HTERT RPE-1 (cell line): ENCODE measurements around the gene MYOM1.

Experiments used
- in situ Hi-C: fragments of 300-500 bp; cut with MboI; formaldehyde crosslinking; loops from 4 replicates; pipeline ENCODE4 v1.14.3; 2020; ENCODE audit warnings: low sequenced_read_pairs

Gene MYOM1

GRCh38 chr18:3219631-3220335, at the start of gene MYOM1:
TSS of gene MYOM1 (minus strand) at chr18:3219968. CDS start at chr18:3215223, 4,745 bp downstream.
- in situ Hi-C loops, result no loop called here

GRCh38 chr18:3269241-3269913, 49.6 kb upstream of the MYOM1 start:
- in situ Hi-C loops, result no loop called here

GRCh38 chr18:3268306-3268705, 48.5 kb upstream of the MYOM1 start:
- in situ Hi-C loops, result no loop called here

- in situ Hi-C loops, result no loop called here
Measured at GRCh38 chr18:3266062-3266608, 46.4 kb upstream of the MYOM1 start.

GRCh38 chr18:3265564-3266033, 45.8 kb upstream of the MYOM1 start:
- in situ Hi-C loops, result no loop called here

GRCh38 chr18:3264362-3264761, 44.6 kb upstream of the MYOM1 start:
- in situ Hi-C loops, result no loop called here

GRCh38 chr18:3263132-3263700, 43.4 kb upstream of the MYOM1 start:
- in situ Hi-C loops, result no loop called here

- in situ Hi-C loops, result no loop called here
Measured at GRCh38 chr18:3262234-3263131, 42.7 kb upstream of the MYOM1 start.

- in situ Hi-C loops, result no loop called here
Measured at GRCh38 chr18:3261373-3262233, 41.8 kb upstream of the MYOM1 start, which contains the start of gene MYL12B. TSS of gene MYL12B (plus strand) at chr18:3262133. CDS start at chr18:3272899, 10,766 bp downstream.

GRCh38 chr18:3260995-3261372, 41.2 kb upstream of the MYOM1 start:
- in situ Hi-C loops, result no loop called here

GRCh38 chr18:3257627-3258120, 37.9 kb upstream of the MYOM1 start:
- in situ Hi-C loops, result no loop called here

GRCh38 chr18:3256693-3257626, 37.2 kb upstream of the MYOM1 start:
- in situ Hi-C loops, result no loop called here

- in situ Hi-C loops, result no loop called here
Measured at GRCh38 chr18:3255611-3256165, 35.9 kb upstream of the MYOM1 start.

- in situ Hi-C loops, result no loop called here
Measured at GRCh38 chr18:3254725-3255124, 35.0 kb upstream of the MYOM1 start.

- in situ Hi-C loops, result no loop called here
Measured at GRCh38 chr18:3252843-3253242, 33.1 kb upstream of the MYOM1 start.

GRCh38 chr18:3251963-3252277, 32.2 kb upstream of the MYOM1 start:
- in situ Hi-C loops, result no loop called here

- in situ Hi-C loops, result no loop called here
Measured at GRCh38 chr18:3251249-3251962, 31.6 kb upstream of the MYOM1 start.
